Mucosa of rectum (tissue), 2 donors: ENCODE measurements around the gene FGF10.

Experiments
- H3K27ac ChIP-seq, 2 donors: one replicate each; pipeline ENCODE4 v1.7.0; 2013; ENCODE audit warnings: inconsistent platforms in 2 of 2, low read depth in 2 of 2, low read length in 2 of 2
- H3K27me3 ChIP-seq, 2 donors: one replicate each; pipeline ENCODE4 v1.7.0; 2013; ENCODE audit warnings: low read length in 2 of 2; ENCODE audit not compliant: control insufficient read depth in 2 of 2, insufficient read depth in 2 of 2
- H3K36me3 ChIP-seq, 2 donors: one replicate each; pipeline ENCODE4 v1.7.0; 2013; ENCODE audit warnings: low read length in 2 of 2; ENCODE audit not compliant: control insufficient read depth in 2 of 2, insufficient read depth in 2 of 2
- H3K4me1 ChIP-seq, 2 donors: one replicate each; pipeline ENCODE4 v1.7.0; 2013; ENCODE audit warnings: low read length in 2 of 2, mild to moderate bottlenecking in 1 of 2; ENCODE audit not compliant: control insufficient read depth in 2 of 2, insufficient read depth in 2 of 2
- H3K4me3 ChIP-seq, 2 donors: one replicate each; pipeline ENCODE4 v1.7.0; 2013; ENCODE audit warnings: low read length in 2 of 2
- H3K9ac ChIP-seq, 2 donors: one replicate each; pipeline ENCODE4 v1.7.0; 2013; ENCODE audit warnings: low read length in 2 of 2, low read depth in 1 of 2, mild to moderate bottlenecking in 1 of 2
- H3K9me3 ChIP-seq, 2 donors: one replicate each; pipeline ENCODE4 v1.7.0; 2013; ENCODE audit warnings: low read length in 2 of 2; ENCODE audit not compliant: control insufficient read depth in 2 of 2
- donor health status: healthy.
- donor health status: Normal muscosa, but diverticular disease.

Gene FGF10

GRCh38 chr5:44361342-44362001, 27.7 kb downstream of the FGF10 start:
- Histone ChIP-seq H3K9me3 (no peaks in the 10 kb centered on the region), H3K27ac (no peak overlapping the region), H3K4me1 (no peaks in the 10 kb centered on the region), H3K4me3 (no peak overlapping the region), H3K9ac (no peak overlapping the region), H3K36me3 (no peaks in the 10 kb centered on the region), H3K27me3 (no peaks in the 10 kb centered on the region)

- no peaks in the 10 kb centered on the region for H3K36me3 ChIP-seq
- no peak overlapping the region for H3K9ac ChIP-seq
- no peaks in the 10 kb centered on the region for H3K4me1 ChIP-seq
- no peaks in the 10 kb centered on the region for H3K9me3 ChIP-seq
- no peak overlapping the region for H3K27ac ChIP-seq
- H3K4me3 ChIP-seq, result no peak overlapping the region
- no peaks in the 10 kb centered on the region for H3K27me3 ChIP-seq
Measured at GRCh38 chr5:44360919-44361318, 28.3 kb downstream of the FGF10 start.

DNA sequence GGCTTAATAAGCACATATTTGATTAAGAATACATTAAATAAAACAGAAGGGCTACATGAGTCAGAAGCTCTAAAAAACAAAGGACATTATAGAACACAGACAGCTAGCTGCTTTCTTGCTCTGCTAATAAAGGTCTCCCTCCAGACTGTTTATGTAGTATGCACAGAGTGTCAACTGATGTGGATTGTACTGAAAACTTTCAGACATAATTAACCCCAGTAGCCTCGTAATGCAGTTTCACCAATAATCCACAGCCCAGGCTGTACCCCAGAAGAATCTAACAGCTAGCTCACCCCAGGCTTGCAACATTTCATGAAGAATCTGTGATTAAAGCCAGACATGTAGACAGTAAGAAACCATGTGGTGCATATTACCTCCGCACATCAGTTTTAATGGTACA, 30.8 kb downstream of the FGF10 start:
- H3K36me3 ChIP-seq, result no peaks in the 10 kb centered on the region
- no peaks in the 10 kb centered on the region for H3K27me3 ChIP-seq
- H3K9me3 ChIP-seq, result no peaks in the 10 kb centered on the region
- no peak overlapping the region for H3K4me3 ChIP-seq
- no peaks in the 10 kb centered on the region for H3K4me1 ChIP-seq
- no peak overlapping the region for H3K9ac ChIP-seq
- no peak overlapping the region for H3K27ac ChIP-seq

DNA sequence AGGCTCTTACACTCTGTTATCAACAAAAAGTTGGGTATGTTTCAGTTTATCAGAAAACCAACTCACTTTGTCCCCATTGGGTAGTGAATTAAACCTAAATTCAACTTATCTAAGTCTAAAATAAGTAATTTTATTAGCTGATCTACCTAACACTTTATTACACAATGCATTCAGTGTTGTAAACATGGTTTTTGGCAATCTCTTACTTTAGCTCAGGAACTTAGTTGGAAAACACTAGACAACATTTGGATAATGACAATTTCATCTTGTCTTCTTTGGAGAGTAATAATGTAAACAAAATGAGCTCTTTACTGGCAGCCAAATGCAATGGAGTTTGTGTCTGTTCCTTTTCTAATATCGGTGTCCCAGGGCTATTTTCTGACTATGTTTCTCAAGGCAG, 33.0 kb downstream of the FGF10 start:
- H3K9me3 ChIP-seq, result peaks cover 0 to 2% of the 10 kb centered on the region in 2 donors
- H3K36me3 ChIP-seq, result no peaks in the 10 kb centered on the region
- H3K4me1 ChIP-seq, result no peaks in the 10 kb centered on the region
- no peak overlapping the region for H3K9ac ChIP-seq
- no peak overlapping the region for H3K4me3 ChIP-seq
- no peaks in the 10 kb centered on the region for H3K27me3 ChIP-seq
- H3K27ac ChIP-seq, result no peak overlapping the region

GRCh38 chr5:44345871-44346270, 43.3 kb downstream of the FGF10 start:
- Histone ChIP-seq H3K27me3 (no peaks in the 10 kb centered on the region), H3K4me1 (no peaks in the 10 kb centered on the region), H3K9me3 (no peaks in the 10 kb centered on the region), H3K4me3 (no peak overlapping the region), H3K27ac (no peak overlapping the region), H3K36me3 (no peaks in the 10 kb centered on the region), H3K9ac (no peak overlapping the region)

DNA sequence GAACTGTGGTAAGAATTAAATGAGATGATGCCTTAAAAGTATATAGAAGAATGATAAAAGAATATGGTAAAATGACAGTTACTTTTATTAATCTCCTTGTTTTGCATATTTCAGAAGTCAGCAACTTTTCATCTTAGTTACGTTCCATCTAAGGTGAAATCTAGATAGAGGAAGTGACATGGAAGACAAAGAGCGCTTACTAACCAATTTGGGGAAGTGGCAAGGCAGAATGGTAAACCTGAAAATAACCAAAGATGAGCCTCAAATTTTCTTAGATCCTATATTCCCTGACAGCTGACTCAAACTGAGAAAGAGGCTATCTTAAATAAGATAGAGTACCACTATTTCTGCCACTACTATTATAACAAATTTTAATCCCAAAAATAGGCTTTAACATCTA, 52.5 kb downstream of the FGF10 start:
- Histone ChIP-seq H3K9ac (no peak overlapping the region), H3K27ac (no peak overlapping the region), H3K9me3 (no peaks in the 10 kb centered on the region), H3K27me3 (no peaks in the 10 kb centered on the region), H3K36me3 (no peaks in the 10 kb centered on the region), H3K4me1 (no peaks in the 10 kb centered on the region), H3K4me3 (no peak overlapping the region)

DNA sequence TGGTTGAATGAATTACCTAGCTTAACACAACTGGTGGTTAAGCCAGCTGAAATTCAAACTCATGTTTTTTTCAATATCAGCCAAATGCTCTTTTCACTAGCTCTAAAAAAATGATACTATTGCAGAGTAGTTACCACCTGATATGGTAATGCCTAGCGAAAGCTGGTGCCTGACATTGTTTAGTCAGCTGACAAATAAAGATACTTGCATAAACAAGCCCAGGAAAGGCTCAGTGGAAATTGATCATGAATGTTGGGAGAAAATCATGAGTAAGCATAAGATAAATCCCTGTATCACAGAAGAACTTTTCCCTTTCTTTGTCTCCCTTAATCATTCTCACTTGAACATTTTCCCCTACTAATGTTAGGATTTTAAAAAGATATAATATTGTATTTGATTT, 54.6 kb downstream of the FGF10 start:
- H3K9me3 ChIP-seq, result no peaks in the 10 kb centered on the region
- H3K9ac ChIP-seq, result no peak overlapping the region
- H3K27me3 ChIP-seq, result no peaks in the 10 kb centered on the region
- H3K27ac ChIP-seq, result no peak overlapping the region
- no peaks in the 10 kb centered on the region for H3K36me3 ChIP-seq
- no peak overlapping the region for H3K4me3 ChIP-seq
- no peaks in the 10 kb centered on the region for H3K4me1 ChIP-seq

DNA sequence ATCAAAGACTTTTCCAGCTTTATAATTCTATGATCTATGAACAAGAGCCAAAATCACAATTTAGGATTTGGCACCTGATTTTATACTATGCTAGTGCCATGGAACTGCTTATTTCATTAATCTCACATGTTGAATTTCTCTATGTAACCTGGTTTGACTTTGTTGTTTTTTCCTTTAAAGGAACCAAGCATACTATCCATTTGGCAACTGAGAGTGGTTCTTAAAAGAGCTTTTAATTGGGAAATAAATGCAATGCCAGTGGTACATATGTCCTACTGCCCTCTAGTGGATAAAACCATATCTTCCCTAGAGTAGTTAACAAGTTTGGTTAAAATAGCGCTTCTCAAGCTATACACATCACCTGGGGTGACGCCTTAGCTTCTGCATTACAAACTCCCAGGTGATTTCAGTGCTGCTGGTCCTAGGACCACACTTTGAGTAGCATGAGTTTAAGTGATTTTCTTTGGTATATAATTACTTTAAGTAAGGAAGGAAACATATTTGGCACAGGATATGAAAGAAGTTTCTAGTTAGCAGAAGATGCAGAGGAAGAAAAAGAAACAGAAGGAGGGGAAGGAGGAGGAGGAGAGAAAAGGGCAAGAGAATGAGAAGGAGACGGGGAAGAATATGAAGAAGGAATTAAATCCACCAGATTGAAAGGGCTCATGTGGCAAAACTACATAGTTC, 56.8 kb downstream of the FGF10 start:
- Histone ChIP-seq H3K9me3 (no peaks in the 10 kb centered on the region), H3K4me1 (no peaks in the 10 kb centered on the region), H3K36me3 (no peaks in the 10 kb centered on the region), H3K4me3 (no peak overlapping the region), H3K27me3 (no peaks in the 10 kb centered on the region), H3K9ac (no peak overlapping the region), H3K27ac (peak overlapping the region in 1 of 2 donors; percentile 4)

DNA sequence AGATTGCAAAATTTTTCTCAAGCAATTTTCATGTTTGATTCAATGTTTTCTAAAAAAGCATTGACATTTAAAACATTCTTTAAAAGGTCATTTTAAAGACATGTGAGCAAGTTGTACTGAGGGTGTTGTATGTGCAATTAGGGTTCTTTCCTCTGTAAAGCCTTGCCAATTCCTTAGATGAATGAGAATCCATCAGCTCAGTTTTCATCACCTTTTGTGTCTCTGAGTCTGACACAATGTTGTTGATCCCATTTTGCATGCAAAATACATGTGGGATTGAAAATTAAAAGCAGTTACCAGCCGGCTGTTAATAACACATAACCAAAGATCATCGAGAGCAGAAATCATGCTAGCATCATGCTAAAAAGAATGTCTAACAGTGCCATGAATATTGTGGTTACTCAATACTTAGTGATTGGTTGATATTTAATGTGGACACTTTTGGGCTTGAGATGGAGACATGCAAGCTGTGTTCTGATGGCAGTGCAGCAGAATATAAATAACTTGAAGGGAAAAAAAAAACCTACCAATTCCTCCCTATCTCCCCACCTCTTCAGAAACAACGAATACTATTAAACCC, 57.7 kb downstream of the FGF10 start:
- Histone ChIP-seq H3K27ac (no peak overlapping the region), H3K4me3 (no peak overlapping the region), H3K36me3 (no peaks in the 10 kb centered on the region), H3K27me3 (no peaks in the 10 kb centered on the region), H3K9me3 (no peaks in the 10 kb centered on the region), H3K9ac (no peak overlapping the region), H3K4me1 (no peaks in the 10 kb centered on the region)

DNA sequence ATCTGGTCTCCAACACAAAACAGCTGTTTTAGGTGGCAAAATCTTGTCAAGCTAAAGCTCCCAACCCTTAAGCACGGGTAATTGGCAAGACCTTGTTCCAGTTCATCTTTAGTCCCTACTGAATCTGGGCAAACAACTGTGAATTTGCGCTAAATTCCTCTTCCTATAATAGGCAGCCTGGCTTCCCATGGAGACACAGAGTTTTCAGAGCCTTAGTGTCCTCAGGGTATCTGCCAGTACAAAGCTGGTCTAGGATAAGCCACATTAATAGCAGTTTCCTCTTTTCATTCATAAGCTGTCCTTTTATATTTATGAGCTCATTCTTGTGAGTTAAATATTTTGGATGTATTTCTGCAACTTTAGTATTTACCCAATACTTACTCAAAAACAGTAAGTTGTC, 59.5 kb downstream of the FGF10 start:
- no peaks in the 10 kb centered on the region for H3K4me1 ChIP-seq

More for the DNA sequence above, 59.5 kb downstream of the FGF10 start:
- Histone ChIP-seq H3K27me3 (no peaks in the 10 kb centered on the region), H3K4me3 (no peak overlapping the region), H3K36me3 (no peaks in the 10 kb centered on the region), H3K27ac (no peak overlapping the region), H3K9ac (no peak overlapping the region), H3K9me3 (no peaks in the 10 kb centered on the region)
